HFF-Myc (cell line): ENCODE measurements around the gene KIF26A.

Experiments used
- DNase-seq: peaks from one replicate; pipeline ENCODE4 v3.0.0-alpha.2; 2011; ENCODE audit warnings: low read depth; ENCODE audit errors: extremely low read depth
- H3K4me3 ChIP-seq: replicated peaks from 2 replicates; pipeline ENCODE4 v1.5.1; 2011; ENCODE audit warnings: low read depth, mild to moderate bottlenecking, control low read depth, low read length
- CTCF ChIP-seq: IDR thresholded peaks from 2 replicates; pipeline ENCODE4 v1.5.1; 2012; ENCODE audit warnings: mild to moderate bottlenecking, low read depth, low read length, control low read depth; ENCODE audit errors: missing control alignments

Gene KIF26A

GRCh38 chr14:104185916-104186495 lies 47.6 kb downstream of the KIF26A start:
- no peak for TF ChIP-seq CTCF
- DNase-seq: no peak

GRCh38 chr14:104186575-104186974 lies 48.2 kb downstream of the KIF26A start:
- no peak for DNase-seq
- TF ChIP-seq CTCF: no peak
- H3K4me3 ChIP-seq: no peak overlapping the region

More at GRCh38 chr14:104185916-104186495, 47.6 kb downstream of the KIF26A start:
- no peak overlapping the region for H3K4me3 ChIP-seq

- TF ChIP-seq CTCF: no peak
- DNase-seq: no peak
- no peak overlapping the region for H3K4me3 ChIP-seq
Observed at GRCh38 chr14:104187121-104187889, 48.9 kb downstream of the KIF26A start.

GRCh38 chr14:104187931-104188726 lies 49.7 kb downstream of the KIF26A start:
- H3K4me3 ChIP-seq: no peak overlapping the region
- no peak for DNase-seq
- no peak for TF ChIP-seq CTCF

- no peak for TF ChIP-seq CTCF
- DNase-seq: no peak
- no peak overlapping the region for H3K4me3 ChIP-seq
Observed at GRCh38 chr14:104188727-104189400, 50.5 kb downstream of the KIF26A start.

- TF ChIP-seq CTCF: no peak
- no peak for DNase-seq
- H3K4me3 ChIP-seq: no peak overlapping the region
Observed at GRCh38 chr14:104189629-104190335, 51.4 kb downstream of the KIF26A start.
